ENCODE results near the gene STXBP6.
"Not testable (repeated sequence)": the region's sequence is repeated elsewhere in the genome, so short reads cannot be mapped to it uniquely, and the experiment has no call there.

STXBP6 gene

GRCh38 chr14:24966579-24966964 is 83.4 kb downstream of the STXBP6 start:
- Histone ChIP-seq H3K27ac (peak overlapping the region; percentile 39 to 55), H3K4me3 (no peak overlapping the region)
- no peak for DNase-seq (ENCODE audit: low spot score)
- no peak for TF ChIP-seq CTCF (IDR thresholded peaks at IDR 0.05)

- Histone ChIP-seq H3K4me3 (no peak overlapping the region), H3K27ac (peak overlapping the region; percentile 55 to 68)
- DNase-seq (ENCODE audit: low spot score), result no peak
- TF ChIP-seq CTCF (IDR thresholded peaks at IDR 0.05), result no peak
These were observed 83.9 kb downstream of the STXBP6 start for GRCh38 chr14:24965934-24966578.

- DNase-seq (ENCODE audit: low spot score), result no peak
- Histone ChIP-seq H3K27ac (peak overlapping the region in 1 of 2 donors; percentile 68), H3K4me3 (no peak overlapping the region)
- TF ChIP-seq CTCF (IDR thresholded peaks at IDR 0.05), result no peak
These were observed 84.4 kb downstream of the STXBP6 start for GRCh38 chr14:24965578-24965933.

GRCh38 chr14:24964591-24964990 is 85.4 kb downstream of the STXBP6 start:
- H3K27ac ChIP-seq, result peak overlapping the region in 1 of 2 donors; percentile 68
- TF ChIP-seq CTCF (IDR thresholded peaks at IDR 0.05), result no peak
- H3K4me3 ChIP-seq, result no peak overlapping the region

GRCh38 chr14:24964048-24964447 is 85.9 kb downstream of the STXBP6 start:
- TF ChIP-seq CTCF (IDR thresholded peaks at IDR 0.05), result no peak
- no peak overlapping the region for H3K4me3 ChIP-seq
- DNase-seq (ENCODE audit: low spot score), result no peak
- H3K27ac ChIP-seq, result no peak overlapping the region

More at GRCh38 chr14:24964591-24964990, 85.4 kb downstream of the STXBP6 start:
- no peak for DNase-seq (ENCODE audit: low spot score)

- DNase-seq (ENCODE audit: low spot score); H3K27ac ChIP-seq; H3K4me3 ChIP-seq: not testable (repeated sequence)
These were observed 87.8 kb downstream of the STXBP6 start for GRCh38 chr14:24962118-24962517.

- no peak for DNase-seq (ENCODE audit: low spot score)
- H3K4me3 ChIP-seq, result no peak overlapping the region
- H3K27ac ChIP-seq, result no peak overlapping the region
- TF ChIP-seq CTCF (IDR thresholded peaks at IDR 0.05), result no peak
These were observed 89.1 kb downstream of the STXBP6 start for GRCh38 chr14:24960816-24961215.

All from coronary artery (tissue), 2 donors.